HG03354 (cell line): Measurements from ENCODE around the gene MGAT2.
A peak's percentile ranks its signal among the peaks of the same experiment; 100 is the strongest.
"Not testable (repeated sequence)": the region's sequence is repeated elsewhere in the genome, so short reads cannot be mapped to it uniquely, and the experiment has no call there.

Experiments
- ATAC-seq: cut with Tn5 transposase; IDR thresholded peaks from one replicate; pipeline ENCODE4 v1.9.1; 2021; ENCODE audit warnings: mild to moderate bottlenecking; ENCODE audit not compliant: unreplicated experiment, poor library complexity, severe bottlenecking

MGAT2 gene

DNA sequence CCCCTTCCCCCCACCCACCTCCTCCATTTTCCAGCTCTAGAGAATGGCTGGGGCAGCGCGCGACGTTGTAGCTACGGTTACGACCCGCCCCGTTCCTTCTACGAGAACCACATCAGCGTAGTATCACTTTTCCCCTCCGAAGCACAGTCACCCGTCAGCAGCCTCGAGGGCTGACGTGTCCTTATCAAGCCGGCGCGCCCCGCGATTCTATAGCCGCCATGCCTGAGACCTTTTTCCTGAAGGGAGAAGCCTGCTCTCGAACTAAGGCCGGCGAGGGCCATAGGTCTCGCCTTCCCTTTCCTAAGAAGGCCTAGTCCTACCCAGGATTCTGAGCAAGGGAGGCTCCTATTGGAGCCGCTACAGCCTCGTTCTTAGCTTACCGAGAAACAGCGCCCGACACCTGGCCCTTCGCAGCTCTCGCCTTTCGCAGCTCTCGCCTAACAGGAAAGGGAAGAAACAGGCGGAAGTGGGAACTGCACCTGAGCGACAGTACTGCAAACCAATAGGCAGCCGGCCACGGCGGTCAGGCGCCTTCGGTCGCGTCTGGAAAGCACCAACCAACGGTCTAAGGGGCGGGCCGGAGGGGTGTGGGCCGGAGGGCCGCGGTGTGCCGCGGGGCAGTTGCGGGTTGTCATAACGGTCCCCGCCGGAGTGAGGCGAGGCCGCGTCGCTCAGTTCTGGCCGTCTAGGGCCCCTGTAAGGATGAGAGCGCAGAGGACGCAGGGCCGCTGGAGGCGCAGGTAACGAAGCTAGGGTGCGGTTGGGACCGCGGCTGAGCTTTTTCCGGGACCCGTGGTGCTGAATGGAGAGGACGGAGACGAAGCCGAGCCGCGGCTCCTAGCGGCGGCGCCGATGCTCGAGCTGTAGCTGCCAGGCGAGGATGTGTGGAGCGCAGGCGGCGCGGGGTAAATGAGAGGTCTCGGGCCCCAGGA, at the start of gene MGAT2, which contains the start of gene RPL36AL:
Gene MGAT2 (plus strand): TSS at position 618 of the 932 bp plus-strand sequence. CDS start 470 bp downstream, outside the sequence.
Gene RPL36AL (minus strand): TSS at position 445 of the 932 bp plus-strand sequence. CDS start 1,522 bp downstream, outside the sequence.
- ATAC-seq = peak; percentile 95

- no peak for ATAC-seq
Observed at GRCh38 chr14:49574038-49574437, 46.6 kb upstream of the MGAT2 start.

- no peak for ATAC-seq
Observed at GRCh38 chr14:49578141-49578540, 42.5 kb upstream of the MGAT2 start.

DNA sequence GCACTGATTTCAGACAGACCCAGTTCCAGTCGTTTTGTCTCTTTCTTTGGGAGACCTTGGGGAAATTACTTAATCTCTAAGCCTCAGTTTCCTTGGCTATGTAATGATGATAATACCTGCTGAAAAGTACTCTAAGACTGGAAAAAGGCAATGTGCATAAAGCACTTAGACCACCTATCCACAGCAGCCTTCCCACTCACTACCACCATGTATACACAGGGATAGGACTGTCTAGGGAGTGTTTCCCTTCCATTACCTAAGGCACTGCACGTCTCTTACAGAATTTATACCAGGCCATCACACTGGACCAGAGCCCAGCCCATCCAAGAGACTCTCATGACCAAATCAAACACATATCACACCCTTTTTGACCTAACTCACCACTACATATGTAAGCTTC, 40.8 kb upstream of the MGAT2 start:
- no peak for ATAC-seq

- no peak for ATAC-seq
Observed at GRCh38 chr14:49581209-49582112, 39.1 kb upstream of the MGAT2 start.

- no peak for ATAC-seq
Observed at GRCh38 chr14:49582113-49582977, 38.3 kb upstream of the MGAT2 start.

GRCh38 chr14:49583629-49584028, 37.0 kb upstream of the MGAT2 start:
- ATAC-seq = no peak

DNA sequence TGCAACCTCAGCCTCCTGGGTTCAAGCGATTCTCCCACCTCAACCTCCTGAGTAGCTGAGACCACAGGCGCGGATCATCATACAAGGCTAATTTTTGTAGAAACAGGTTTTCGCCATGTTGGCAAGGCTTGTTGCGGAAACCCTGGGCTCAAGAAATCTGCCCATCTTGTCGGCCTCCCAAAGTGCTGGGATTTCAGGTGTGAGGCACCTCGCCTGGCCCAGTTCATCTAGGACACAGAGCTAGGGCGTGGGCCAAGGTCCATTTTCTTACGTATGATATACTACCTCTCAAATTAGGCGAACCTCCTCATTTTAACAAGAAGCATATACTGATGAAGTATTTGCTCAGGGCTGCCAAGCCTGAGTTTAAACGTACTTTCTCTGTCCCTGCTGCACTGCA, 36.5 kb upstream of the MGAT2 start:
- ATAC-seq = no peak

- not testable (repeated sequence) for ATAC-seq
Observed at GRCh38 chr14:49584981-49585640, 35.5 kb upstream of the MGAT2 start.

- peak; percentile 91 for ATAC-seq
Observed at GRCh38 chr14:49585803-49586672, 34.6 kb upstream of the MGAT2 start, which contains the start of gene RPS29. RPS29 (minus strand) TSS chr14:49586380; CDS start chr14:49586346, 34 bp downstream.

GRCh38 chr14:49586673-49587460, 33.7 kb upstream of the MGAT2 start:
- peak; percentile 38 for ATAC-seq

- no peak for ATAC-seq
Observed at GRCh38 chr14:49589387-49589786, 31.2 kb upstream of the MGAT2 start.

DNA sequence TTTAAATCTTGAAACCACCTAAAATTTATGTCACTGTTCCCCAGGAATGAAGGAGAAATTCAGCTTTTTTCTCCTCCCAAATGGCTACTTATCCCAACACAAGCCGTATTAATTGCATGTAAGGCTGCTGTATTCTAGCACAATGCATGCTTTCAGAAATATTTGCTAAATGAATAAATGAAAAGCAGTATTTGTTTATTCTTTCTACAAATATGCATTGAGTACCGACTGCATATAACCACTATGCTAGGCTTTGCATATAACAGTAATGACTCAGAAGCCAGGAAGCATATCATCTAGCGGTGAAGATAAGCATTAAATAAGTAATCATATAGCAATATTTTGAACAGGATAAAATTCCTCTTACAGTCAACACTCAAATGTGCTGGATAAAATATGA, 27.6 kb upstream of the MGAT2 start:
- no peak for ATAC-seq

GRCh38 chr14:49594347-49595091, 26.1 kb upstream of the MGAT2 start:
- ATAC-seq = no peak

DNA sequence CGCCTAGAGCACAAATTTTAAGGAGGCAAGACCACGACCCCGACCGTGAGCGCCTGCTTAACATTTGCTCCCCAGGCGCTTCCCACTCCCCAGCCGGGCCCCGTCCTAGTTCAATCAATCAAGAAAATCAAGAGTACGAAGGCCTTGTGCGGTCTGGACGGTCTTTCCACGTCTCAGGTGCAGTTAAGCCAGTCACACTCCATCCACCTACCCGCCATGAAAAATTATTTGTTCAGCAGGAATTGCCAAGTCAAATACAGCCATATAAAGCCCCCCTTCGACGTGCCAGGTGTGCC, 22.5 kb upstream of the MGAT2 start:
- peak; percentile 3 for ATAC-seq

DNA sequence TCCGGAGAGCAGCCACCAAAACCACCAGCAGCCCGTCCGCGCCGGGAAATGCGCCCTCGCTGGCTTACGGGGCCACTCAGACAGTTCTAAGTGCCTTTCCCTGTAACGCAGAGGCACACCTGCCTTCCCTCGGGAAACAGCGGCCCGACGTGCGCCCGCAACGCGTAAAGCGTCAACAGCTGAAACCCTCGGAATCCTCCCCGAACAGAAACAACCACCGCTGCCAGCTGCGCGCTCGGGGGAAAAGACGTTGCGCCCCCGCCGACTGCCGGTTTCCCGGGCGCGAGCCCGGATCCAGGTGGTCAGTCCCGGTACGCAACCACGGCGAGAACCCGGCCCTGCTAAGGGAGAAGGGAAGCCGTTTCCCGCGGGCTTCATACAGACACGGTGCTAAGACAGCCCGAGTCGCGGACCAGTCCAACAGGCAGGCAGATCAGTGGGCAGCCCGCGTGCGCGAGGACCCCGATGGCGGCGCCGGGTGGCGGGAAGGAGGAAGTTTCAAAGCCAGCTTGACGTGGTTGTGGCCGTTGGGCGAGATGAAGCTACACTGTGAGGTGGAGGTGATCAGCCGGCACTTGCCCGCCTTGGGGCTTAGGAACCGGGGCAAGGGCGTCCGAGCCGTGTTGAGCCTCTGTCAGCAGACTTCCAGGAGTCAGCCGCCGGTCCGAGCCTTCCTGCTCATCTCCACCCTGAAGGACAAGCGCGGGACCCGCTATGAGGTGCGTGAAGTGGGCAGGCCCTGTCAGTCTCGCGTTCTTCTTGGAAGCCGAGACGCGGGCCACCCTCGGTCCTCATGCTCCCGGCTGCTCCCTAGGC, 21.9 kb upstream of the MGAT2 start, which contains the start of gene LRR1:
Gene LRR1 (plus strand): TSS at position 456 of the 816 bp plus-strand sequence. CDS start 81 bp downstream, at position 537.
- ATAC-seq = peak; percentile 67
